OCI-LY1 (cell line): ENCODE results near the gene SSC4D.

ENCODE experiments used
- CTCF ChIP-seq: fragments of 200-600 bp; sonication (generic), shearing (Covaris generic); IDR thresholded peaks from 2 replicates; pipeline ENCODE4 v1.5.1; 2017; ENCODE audit warnings: mild to moderate bottlenecking, antibody characterized with exemption, low read length, moderate library complexity, mixed read lengths
- EZH2 ChIP-seq: fragments of 200-600 bp; sonication (generic), shearing (Covaris generic); IDR thresholded peaks from 2 replicates; pipeline ENCODE4 v1.8.0; 2017; ENCODE audit warnings: borderline replicate concordance, mixed run types, mild to moderate bottlenecking, antibody characterized with exemption, low read length, moderate library complexity, mixed read lengths

GRCh38 chr7:76359111-76359977 is 50.2 kb downstream of the SSC4D start:
- TF ChIP-seq CTCF = peak; percentile 89
- TF ChIP-seq EZH2 = no peak
